GM10847 (cell line): ENCODE data around the gene MAP3K19.

Experiments used
- POLR2A ChIP-seq: IDR thresholded peaks from 2 replicates; pipeline ENCODE4 v1.6.1; 2011; ENCODE audit not compliant: insufficient read length; ENCODE audit errors: extremely low read depth

Gene MAP3K19, protein sequence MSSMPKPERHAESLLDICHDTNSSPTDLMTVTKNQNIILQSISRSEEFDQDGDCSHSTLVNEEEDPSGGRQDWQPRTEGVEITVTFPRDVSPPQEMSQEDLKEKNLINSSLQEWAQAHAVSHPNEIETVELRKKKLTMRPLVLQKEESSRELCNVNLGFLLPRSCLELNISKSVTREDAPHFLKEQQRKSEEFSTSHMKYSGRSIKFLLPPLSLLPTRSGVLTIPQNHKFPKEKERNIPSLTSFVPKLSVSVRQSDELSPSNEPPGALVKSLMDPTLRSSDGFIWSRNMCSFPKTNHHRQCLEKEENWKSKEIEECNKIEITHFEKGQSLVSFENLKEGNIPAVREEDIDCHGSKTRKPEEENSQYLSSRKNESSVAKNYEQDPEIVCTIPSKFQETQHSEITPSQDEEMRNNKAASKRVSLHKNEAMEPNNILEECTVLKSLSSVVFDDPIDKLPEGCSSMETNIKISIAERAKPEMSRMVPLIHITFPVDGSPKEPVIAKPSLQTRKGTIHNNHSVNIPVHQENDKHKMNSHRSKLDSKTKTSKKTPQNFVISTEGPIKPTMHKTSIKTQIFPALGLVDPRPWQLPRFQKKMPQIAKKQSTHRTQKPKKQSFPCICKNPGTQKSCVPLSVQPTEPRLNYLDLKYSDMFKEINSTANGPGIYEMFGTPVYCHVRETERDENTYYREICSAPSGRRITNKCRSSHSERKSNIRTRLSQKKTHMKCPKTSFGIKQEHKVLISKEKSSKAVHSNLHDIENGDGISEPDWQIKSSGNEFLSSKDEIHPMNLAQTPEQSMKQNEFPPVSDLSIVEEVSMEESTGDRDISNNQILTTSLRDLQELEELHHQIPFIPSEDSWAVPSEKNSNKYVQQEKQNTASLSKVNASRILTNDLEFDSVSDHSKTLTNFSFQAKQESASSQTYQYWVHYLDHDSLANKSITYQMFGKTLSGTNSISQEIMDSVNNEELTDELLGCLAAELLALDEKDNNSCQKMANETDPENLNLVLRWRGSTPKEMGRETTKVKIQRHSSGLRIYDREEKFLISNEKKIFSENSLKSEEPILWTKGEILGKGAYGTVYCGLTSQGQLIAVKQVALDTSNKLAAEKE (N-terminal part only)

GRCh38 chr2:135047300-135047699 lies at the start of gene MAP3K19:
TSS of gene MAP3K19 (minus strand) at chr2:135047447. CDS start at chr2:135024647, 22,800 bp downstream.
- TF ChIP-seq POLR2A: no peak

DNA sequence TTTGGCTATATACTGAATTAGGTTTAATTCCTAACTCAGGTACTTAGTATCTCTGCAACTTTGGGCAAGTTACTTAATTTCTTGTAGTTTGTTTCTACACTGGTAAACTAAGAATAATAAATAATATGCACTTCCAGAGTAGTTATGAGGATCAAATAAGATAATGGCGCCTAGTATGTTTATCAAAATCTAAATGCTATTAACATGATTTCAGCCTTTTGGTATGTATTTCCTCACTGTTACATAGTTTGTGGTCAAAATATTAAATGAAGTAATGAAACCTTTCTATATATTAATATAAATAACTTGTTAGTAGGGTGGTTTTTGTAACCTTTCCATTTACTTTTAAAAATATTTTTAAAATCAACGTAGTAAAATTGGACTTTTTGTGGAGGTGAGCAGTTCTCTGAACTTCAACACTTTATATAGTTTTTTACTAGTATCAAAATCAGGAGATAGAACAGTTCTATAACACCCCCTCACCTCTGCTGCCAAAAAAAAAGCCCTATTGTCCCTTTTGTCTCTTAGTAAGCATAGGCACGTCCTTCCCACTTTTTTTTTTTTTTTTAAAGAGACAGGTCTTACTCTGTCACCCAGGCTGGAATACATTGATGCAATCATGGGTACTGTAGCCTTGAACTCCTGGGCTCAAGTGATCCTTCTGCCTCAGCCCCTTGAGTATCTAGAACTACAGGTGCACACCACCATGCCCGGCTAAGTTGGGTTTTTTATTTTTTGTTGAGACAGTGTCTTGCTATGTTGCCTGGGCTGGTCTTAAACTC lies 49.6 kb upstream of the MAP3K19 start:
- TF ChIP-seq POLR2A: no peak

DNA sequence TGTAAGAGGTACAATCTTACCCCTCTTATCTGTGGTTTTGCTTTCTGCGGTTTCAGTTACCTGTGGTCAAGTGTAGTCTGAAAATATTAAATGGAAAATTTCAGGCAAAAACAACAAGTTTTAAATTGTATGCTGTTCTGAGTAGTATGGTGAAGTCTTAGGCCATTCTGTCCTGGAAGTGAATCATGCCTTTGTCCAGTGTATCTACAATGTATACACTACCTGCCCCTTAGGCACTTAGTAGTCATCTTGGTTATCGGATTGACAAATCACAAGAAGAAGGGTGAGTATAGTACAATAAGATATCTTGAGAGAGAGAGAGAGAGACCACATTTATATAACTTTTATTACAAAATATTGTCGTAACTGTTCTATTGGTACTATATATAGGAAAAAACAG lies 48.3 kb upstream of the MAP3K19 start:
- no peak for TF ChIP-seq POLR2A

DNA sequence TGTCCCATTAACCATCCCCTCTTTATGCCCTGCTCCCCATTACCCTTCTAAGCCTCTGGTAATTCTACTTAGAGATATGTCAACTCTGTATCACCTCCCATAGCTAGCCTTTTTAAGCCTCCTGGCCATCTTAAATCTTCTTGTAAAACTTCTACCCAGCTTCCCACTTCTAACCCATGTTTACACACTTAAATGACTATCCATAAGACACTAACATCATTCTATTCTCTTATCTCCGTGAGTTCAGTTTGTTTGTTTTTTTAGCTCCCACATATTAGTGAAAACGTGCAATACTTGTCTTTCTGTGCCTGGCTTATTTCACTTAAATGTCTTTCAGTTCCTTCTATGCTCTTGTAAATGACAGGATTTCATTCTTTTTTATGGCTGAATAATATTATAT lies 47.3 kb upstream of the MAP3K19 start:
- TF ChIP-seq POLR2A: no peak

DNA sequence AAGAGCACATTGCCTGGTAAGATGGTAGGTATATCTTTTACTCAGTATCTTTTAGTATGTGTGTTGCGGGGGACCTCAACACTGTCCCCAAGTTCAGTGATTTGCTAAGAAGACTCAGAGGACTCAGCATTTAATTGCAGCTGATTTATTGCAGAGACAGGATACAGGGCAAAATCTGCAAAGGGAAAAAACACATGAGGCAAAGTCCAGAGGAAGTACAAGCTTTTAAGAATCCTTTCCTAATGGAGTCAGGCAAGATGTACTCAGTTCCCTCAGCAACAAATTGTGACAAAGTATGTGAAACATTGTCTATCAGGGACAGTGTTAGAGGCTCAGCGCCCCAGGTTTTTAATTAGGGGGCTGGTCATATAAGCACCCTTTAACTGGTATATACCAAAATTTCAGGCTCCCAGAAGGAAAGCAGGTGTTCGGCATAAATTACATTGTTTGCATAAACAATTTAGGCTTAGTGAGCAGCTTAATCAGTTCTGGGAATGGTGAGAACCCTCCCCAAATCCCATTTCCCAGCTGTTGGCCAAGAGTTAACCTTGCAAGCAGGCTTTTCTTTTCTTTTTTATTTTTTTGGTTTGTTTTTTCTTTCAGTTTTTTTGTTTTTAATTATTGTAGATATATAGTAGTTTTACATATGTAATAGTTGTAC lies 46.6 kb upstream of the MAP3K19 start:
- TF ChIP-seq POLR2A: no peak

GRCh38 chr2:135093193-135093592 lies 45.9 kb upstream of the MAP3K19 start:
- no peak for TF ChIP-seq POLR2A

GRCh38 chr2:135091681-135092080 lies 44.4 kb upstream of the MAP3K19 start:
- no peak for TF ChIP-seq POLR2A

GRCh38 chr2:135086222-135086621 lies 39.0 kb upstream of the MAP3K19 start:
- no peak for TF ChIP-seq POLR2A

DNA sequence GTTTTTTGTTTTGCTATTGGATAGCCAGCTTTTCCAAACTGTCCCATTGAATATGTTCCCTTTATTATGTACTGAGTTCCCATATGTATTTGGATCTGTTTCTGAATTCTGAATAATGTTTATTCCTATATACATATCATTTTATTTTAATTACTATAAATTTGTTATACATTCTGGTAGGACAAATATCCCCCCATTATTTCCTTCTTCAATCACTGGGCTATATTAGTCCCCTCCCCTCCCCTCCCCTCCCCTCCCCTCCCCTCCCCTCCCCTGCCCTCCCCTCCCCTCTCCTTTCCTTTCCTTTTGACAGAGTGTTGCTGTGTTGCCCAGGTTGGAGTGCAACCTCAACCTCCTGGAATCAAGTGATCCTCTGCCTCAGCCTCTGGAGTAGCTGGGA lies 31.2 kb upstream of the MAP3K19 start:
- no peak for TF ChIP-seq POLR2A

DNA sequence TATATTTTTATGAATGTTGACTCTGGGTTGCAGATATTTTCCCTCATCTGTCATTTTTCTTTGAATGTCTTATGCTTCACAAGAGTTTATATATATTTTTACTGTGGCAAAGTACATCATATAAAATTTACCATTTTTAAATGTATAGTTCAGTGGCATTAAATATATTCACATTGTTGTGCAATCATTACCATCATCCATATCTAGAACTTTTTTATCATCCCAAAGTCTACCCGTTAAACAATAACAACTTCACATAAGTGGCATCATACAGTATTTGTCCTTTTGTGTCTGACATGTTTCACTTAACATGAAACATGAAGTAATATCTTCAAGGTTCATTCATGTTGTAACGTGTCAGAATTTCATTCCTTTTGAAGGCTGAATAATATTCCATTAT lies 29.3 kb upstream of the MAP3K19 start:
- no peak for TF ChIP-seq POLR2A

DNA sequence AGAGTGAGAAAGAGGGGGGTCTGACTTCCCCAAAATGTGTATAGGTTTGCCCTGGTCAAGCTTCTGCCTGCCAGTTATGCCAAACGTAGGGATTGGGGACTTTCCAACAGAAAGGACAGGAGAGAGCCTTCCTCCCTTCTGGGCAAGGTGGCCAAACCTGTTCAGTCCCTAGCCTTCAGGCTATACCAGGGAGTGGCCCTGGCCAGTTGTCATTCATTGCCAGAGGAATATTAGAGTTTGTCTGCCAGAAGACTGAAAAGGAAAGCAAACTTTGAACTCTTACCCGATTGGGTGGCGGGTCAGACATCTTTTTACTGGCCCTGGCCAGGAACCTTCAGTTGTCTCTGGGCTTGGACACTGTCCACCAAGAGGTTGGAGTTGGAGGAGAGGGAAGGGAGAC lies 27.0 kb upstream of the MAP3K19 start:
- TF ChIP-seq POLR2A: no peak

DNA sequence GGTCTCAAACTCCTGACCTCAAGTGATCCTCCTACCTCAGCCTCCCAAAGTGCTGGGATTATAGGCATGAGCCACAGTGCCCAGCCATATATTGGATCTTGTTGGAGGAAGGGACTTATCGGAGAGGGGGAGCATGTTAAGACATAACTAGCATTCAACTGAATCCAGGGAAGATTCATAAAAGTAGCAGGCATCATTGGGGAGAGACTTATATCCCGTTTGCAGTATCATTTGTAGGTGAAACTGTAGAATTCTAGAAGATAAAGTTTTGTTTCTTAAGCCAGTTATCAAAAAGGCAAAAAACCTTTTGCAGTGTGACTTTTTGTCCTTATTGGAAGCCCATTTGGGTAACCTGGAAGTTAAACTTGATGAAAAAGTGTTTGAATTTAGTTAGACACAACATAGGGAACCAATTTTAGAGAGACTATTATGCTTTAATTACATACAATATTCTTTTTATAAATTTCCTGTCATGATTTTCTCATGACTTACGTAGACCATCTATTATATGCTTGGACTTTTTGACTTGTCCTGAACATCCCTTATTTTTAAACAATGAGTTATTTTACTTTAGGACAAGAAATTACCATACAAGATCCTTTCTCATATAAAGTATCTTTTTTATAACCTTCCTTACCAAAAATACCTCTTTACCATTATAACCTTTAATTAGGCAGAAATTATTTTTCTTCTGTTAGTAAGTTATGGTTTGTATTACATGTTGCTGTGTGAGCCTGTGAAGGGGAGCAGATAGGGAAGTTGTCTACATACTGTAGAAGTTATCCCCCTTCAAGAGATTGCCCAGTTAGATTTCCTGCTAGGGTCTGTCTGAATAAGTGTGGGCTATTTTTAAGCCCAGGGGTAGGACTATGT lies 25.1 kb upstream of the MAP3K19 start:
- no peak for TF ChIP-seq POLR2A

GRCh38 chr2:135066710-135067109 lies 19.5 kb upstream of the MAP3K19 start:
- TF ChIP-seq POLR2A: no peak

- no peak for TF ChIP-seq POLR2A
These were observed 16.9 kb upstream of the MAP3K19 start for GRCh38 chr2:135064149-135064548.

- no peak for TF ChIP-seq POLR2A
These were observed 16.0 kb upstream of the MAP3K19 start for GRCh38 chr2:135063210-135063609.
